Measurements from ENCODE around the gene PDGFC. TPM values are rescaled to one million over a fixed set of nuclear protein-coding genes. Genes with fewer than 3 reads are reported as not detected.

PDGFC gene
- total and polyA plus RNA-seq, 2 donors (not counting 3 experiments of a cell fraction or from before 2014, with no cell fraction given) = 2.7 to 5.3 TPM

GRCh38 chr4:156811963-156812362 lies 159.6 kb downstream of the PDGFC start:
- no TSS peak for BruUV-seq (replicated peaks)
- dilution Hi-C loops (cut with MboI; ENCODE audit: extremely low pct_ligation_motif_present, low sequenced_read_pairs) = no loop called here
- Histone ChIP-seq H3K79me2 (ENCODE audit: control insufficient read depth, insufficient read depth, low read length) (no peaks in the 10 kb centered on the region), H3K9me1 (replicated peaks; ENCODE audit: control insufficient read depth, extremely low read depth, insufficient read depth, low read length) (no peaks in the 10 kb centered on the region), H4K20me1 (replicated peaks; ENCODE audit: control insufficient read depth, extremely low read depth, insufficient read depth, low read length) (no peaks in the 10 kb centered on the region), H3K27ac (ENCODE audit: insufficient read depth, low read depth, low read length) (no peak overlapping the region), H3K36me3 (ENCODE audit: control insufficient read depth in 2 of 2, extremely low read depth in 1 of 2, insufficient read depth in 2 of 2, low read length in 2 of 2) (no peaks in the 10 kb centered on the region), H3K4me3 (replicated peaks in 1 of 3; ENCODE audit: insufficient read depth in 1 of 3, low read depth in 1 of 3, low read length in 3 of 3) (no peak overlapping the region), H3K27me3 (ENCODE audit: control insufficient read depth in 2 of 2, insufficient read depth in 2 of 2, low read length in 2 of 2) (no peaks in the 10 kb centered on the region), H2AFZ (ENCODE audit: low read depth, low read length) (no peak overlapping the region), H3K4me2 (ENCODE audit: insufficient read depth, low read length) (no peak overlapping the region), H3K9me3 (replicated peaks; ENCODE audit: control insufficient read depth, insufficient read depth, low read length) (no peaks in the 10 kb centered on the region), H3K9ac (replicated peaks; ENCODE audit: extremely low read depth, insufficient read depth, low read length) (no peak overlapping the region), H3K4me1 (ENCODE audit: control insufficient read depth, extremely low read depth, insufficient read depth, low read length) (no peaks in the 10 kb centered on the region)
- DNase-seq (ENCODE audit: low read depth, low spot score) (no peak), FAIRE-seq (no peak)
- intact Hi-C loops (cut with micrococcal nuclease) = no loop called here
- ChIA-PET POLR2A (no interaction called here), CTCF (interaction anchor here (0.7 to 1.6 kb wide), 2 partner anchors 11 to 157 kb away, joined by 3 to 5 read pairs; no protein-coding TSS in a partner anchor)
- TF ChIP-seq MYC (IDR thresholded peaks at IDR 0.05; ENCODE audit: low read depth, low read length) (no peak), POLR2A (IDR thresholded peaks at IDR 0.05; ENCODE audit: low read depth, low read length) (no peak), FOS (IDR thresholded peaks at IDR 0.05; ENCODE audit: borderline replicate concordance, insufficient read depth, low read length) (no peak), JUN (IDR thresholded peaks at IDR 0.05; ENCODE audit: borderline replicate concordance, insufficient read depth, insufficient read length, low read depth) (no peak), MAX (IDR thresholded peaks at IDR 0.05; ENCODE audit: insufficient read depth, insufficient read length) (no peak)
- TF ChIP-seq, protein P1, sequence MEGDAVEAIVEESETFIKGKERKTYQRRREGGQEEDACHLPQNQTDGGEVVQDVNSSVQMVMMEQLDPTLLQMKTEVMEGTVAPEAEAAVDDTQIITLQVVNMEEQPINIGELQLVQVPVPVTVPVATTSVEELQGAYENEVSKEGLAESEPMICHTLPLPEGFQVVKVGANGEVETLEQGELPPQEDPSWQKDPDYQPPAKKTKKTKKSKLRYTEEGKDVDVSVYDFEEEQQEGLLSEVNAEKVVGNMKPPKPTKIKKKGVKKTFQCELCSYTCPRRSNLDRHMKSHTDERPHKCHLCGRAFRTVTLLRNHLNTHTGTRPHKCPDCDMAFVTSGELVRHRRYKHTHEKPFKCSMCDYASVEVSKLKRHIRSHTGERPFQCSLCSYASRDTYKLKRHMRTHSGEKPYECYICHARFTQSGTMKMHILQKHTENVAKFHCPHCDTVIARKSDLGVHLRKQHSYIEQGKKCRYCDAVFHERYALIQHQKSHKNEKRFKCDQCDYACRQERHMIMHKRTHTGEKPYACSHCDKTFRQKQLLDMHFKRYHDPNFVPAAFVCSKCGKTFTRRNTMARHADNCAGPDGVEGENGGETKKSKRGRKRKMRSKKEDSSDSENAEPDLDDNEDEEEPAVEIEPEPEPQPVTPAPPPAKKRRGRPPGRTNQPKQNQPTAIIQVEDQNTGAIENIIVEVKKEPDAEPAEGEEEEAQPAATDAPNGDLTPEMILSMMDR (IDR thresholded peaks at IDR 0.05; ENCODE audit: extremely low read depth in 1 of 2, insufficient read depth in 1 of 2, low read depth in 1 of 2, low read length in 2 of 2) = no peak

DNA sequence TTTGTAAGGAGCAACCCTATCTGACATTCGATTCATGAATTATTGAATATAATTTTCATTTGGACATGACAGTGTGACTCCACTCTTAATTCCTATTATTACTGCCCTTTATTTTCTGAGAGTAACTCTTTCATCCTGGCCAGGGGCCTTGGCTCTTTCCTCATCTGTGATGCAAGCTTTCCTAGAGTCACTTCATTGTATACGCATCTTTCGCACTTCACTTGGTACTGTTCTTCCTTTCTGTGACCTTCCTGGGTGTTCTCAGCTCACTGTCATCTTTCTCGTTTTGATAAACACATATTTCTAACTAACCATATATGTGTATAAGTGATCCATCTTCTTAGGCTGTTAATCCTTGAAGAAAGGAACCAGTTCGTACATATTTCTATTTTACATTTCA lies 160.3 kb downstream of the PDGFC start:
- Histone ChIP-seq H3K4me3 (replicated peaks in 1 of 3; ENCODE audit: insufficient read depth in 1 of 3, low read depth in 1 of 3, low read length in 3 of 3) (no peak overlapping the region), H3K4me1 (ENCODE audit: control insufficient read depth, extremely low read depth, insufficient read depth, low read length) (no peaks in the 10 kb centered on the region), H3K27me3 (ENCODE audit: control insufficient read depth in 2 of 2, insufficient read depth in 2 of 2, low read length in 2 of 2) (no peaks in the 10 kb centered on the region), H3K79me2 (ENCODE audit: control insufficient read depth, insufficient read depth, low read length) (no peaks in the 10 kb centered on the region), H3K27ac (ENCODE audit: insufficient read depth, low read depth, low read length) (no peak overlapping the region), H3K9me3 (replicated peaks; ENCODE audit: control insufficient read depth, insufficient read depth, low read length) (no peaks in the 10 kb centered on the region), H2AFZ (ENCODE audit: low read depth, low read length) (no peak overlapping the region), H3K9ac (replicated peaks; ENCODE audit: extremely low read depth, insufficient read depth, low read length) (no peak overlapping the region), H3K9me1 (replicated peaks; ENCODE audit: control insufficient read depth, extremely low read depth, insufficient read depth, low read length) (no peaks in the 10 kb centered on the region), H3K36me3 (ENCODE audit: control insufficient read depth in 2 of 2, extremely low read depth in 1 of 2, insufficient read depth in 2 of 2, low read length in 2 of 2) (no peaks in the 10 kb centered on the region), H4K20me1 (replicated peaks; ENCODE audit: control insufficient read depth, extremely low read depth, insufficient read depth, low read length) (no peaks in the 10 kb centered on the region), H3K4me2 (ENCODE audit: insufficient read depth, low read length) (no peak overlapping the region)
- intact Hi-C loops (cut with micrococcal nuclease) (no loop called here), dilution Hi-C loops (cut with MboI; ENCODE audit: extremely low pct_ligation_motif_present, low sequenced_read_pairs) (no loop called here)
- TF ChIP-seq MAX (IDR thresholded peaks at IDR 0.05; ENCODE audit: insufficient read depth, insufficient read length) (no peak), JUN (IDR thresholded peaks at IDR 0.05; ENCODE audit: borderline replicate concordance, insufficient read depth, insufficient read length, low read depth) (no peak), FOS (IDR thresholded peaks at IDR 0.05; ENCODE audit: borderline replicate concordance, insufficient read depth, low read length) (no peak), MYC (IDR thresholded peaks at IDR 0.05; ENCODE audit: low read depth, low read length) (no peak), POLR2A (IDR thresholded peaks at IDR 0.05; ENCODE audit: low read depth, low read length) (no peak), EZH2 (IDR thresholded peaks at IDR 0.05; ENCODE audit: borderline replicate concordance, low read depth, low read length, severe bottlenecking) (no peak), GATA2 (IDR thresholded peaks at IDR 0.05; ENCODE audit: insufficient read depth, insufficient read length, low read depth, low read length) (no peak), POLR2AphosphoS5 (IDR thresholded peaks at IDR 0.05; ENCODE audit: insufficient read depth, low read depth, low read length) (no peak)
- FAIRE-seq = no peak
- CTCF ChIA-PET = no interaction called here
- DNase-seq (ENCODE audit: low read depth, low spot score) = no peak
- POLR2A ChIA-PET = no interaction called here
- BruUV-seq (replicated peaks) = no TSS peak

Data from endothelial cell of umbilical vein (primary cell).